Kidney (tissue), 14 donors: Measurements from ENCODE around the gene ZBTB8B. TPM values are rescaled to one million over a fixed set of nuclear protein-coding genes. Genes with fewer than 3 reads are reported as not detected.

Experiments used
- DNase-seq, 5 donors: peaks; one replicate each; pipeline ENCODE4 v3.0.0-alpha.2; 2013 to 2020
- FAIRE-seq: peaks from 2 replicates; lab custom pipeline; 2012; peaks lifted over from hg19 to GRCh38; lab: Jason Lieb, UNC
- H3K27ac ChIP-seq, 2 donors: one replicate each; pipeline ENCODE4 v1.7.0; 2013; ENCODE audit warnings: low read depth in 2 of 2, low read length in 2 of 2, inconsistent platforms in 1 of 2
- H3K27me3 ChIP-seq: one replicate; pipeline ENCODE4 v1.7.1; 2013; ENCODE audit warnings: low read length, inconsistent platforms; ENCODE audit not compliant: control insufficient read depth, insufficient read depth
- H3K36me3 ChIP-seq, 3 donors: one replicate each; pipeline versions ENCODE4 v1.7.0 to v1.7.1; 2013; ENCODE audit warnings: low read length in 3 of 3, control low read depth in 1 of 3, inconsistent platforms in 1 of 3; ENCODE audit not compliant: insufficient read depth in 3 of 3, control insufficient read depth in 2 of 3
- H3K4me1 ChIP-seq, 3 donors: one replicate each; pipeline versions ENCODE4 v1.7.0 to v1.7.1; 2013; ENCODE audit warnings: low read length in 3 of 3, inconsistent platforms in 1 of 3, low read depth in 1 of 3; ENCODE audit not compliant: control insufficient read depth in 2 of 3, insufficient read depth in 2 of 3
- H3K4me3 ChIP-seq, 3 donors: one replicate each; pipeline versions ENCODE4 v1.7.0 to v1.8.1; 2013; ENCODE audit warnings: low read length in 3 of 3, control low read depth in 1 of 3, inconsistent platforms in 1 of 3
- H3K9ac ChIP-seq, 3 donors: one replicate each; pipeline versions ENCODE4 v1.7.0 to v1.7.1; 2013; ENCODE audit warnings: low read length in 3 of 3, control low read depth in 1 of 3, inconsistent platforms in 1 of 3
- H3K9me3 ChIP-seq, 3 donors: one replicate each; pipeline versions ENCODE4 v1.7.0 to v1.7.1; 2013; ENCODE audit warnings: low read length in 3 of 3, control low read depth in 1 of 3, inconsistent platforms in 1 of 3; ENCODE audit not compliant: control insufficient read depth in 2 of 3, insufficient read depth in 1 of 3
- CTCF ChIP-seq: IDR thresholded peaks from 3 replicates; pipeline ENCODE4 v1.5.1; 2012; ENCODE audit warnings: mild to moderate bottlenecking, moderate library complexity, borderline replicate concordance; ENCODE audit not compliant: insufficient read depth; ENCODE audit errors: extremely low read depth
- intact Hi-C: fragments of 100-400 bp; cut with DNase I; formaldehyde crosslinking; loops from one replicate; pipeline ENCODE4 v1.11.1; 2022
- polyA plus RNA-seq: library from polyadenylated mRNA; stranded (reverse); fragments of 350-450 nt; fragmentation: Illumina TruSeq; extraction: RNeasy Lipid Tissue Mini Kit (QIAGEN cat#74804); gene quantifications from one replicate; pipeline ENCODE4 v1.2.3, GENCODE V29; 2014; ENCODE audit warnings: low read depth, low replicate concordance; ENCODE audit not compliant: insufficient read depth
- total RNA-seq: library from RNA; stranded (reverse); fragmentation: NEBNext Ultra II Directional; extraction: Animal tissue kit (Norgen Biotek cat#: 25700); gene quantifications from one replicate; pipeline ENCODE4 v1.2.1, GENCODE V29; 2021
- donor health status: control.
- donor health status: control.
- donor health status: control.
- donor health status: control.
- donor health status: control.
- donor health status: DM: yes; HTN: yes; CAD: no.
- donor health status: Normal renal cell carcinoma (clear cell type).

Gene ZBTB8B
- total and polyA plus RNA-seq, 2 donors from 2014 or later: 0.03 to 0.06 TPM

- peaks cover 0 to 2% (median 0%) of the 10 kb centered on the region in 3 donors for H3K4me1 ChIP-seq
- peak overlapping the region; percentile 29 to 77 (median 32) for H3K9ac ChIP-seq
- no peak for FAIRE-seq
- no peak for TF ChIP-seq CTCF
- no peaks in the 10 kb centered on the region for H3K36me3 ChIP-seq
- H3K4me3 ChIP-seq: peak overlapping the region; percentile 62 to 81 (median 70)
- intact Hi-C loops: no loop called here
- H3K27ac ChIP-seq: peak overlapping the region; percentile 73 to 80
- H3K9me3 ChIP-seq: no peaks in the 10 kb centered on the region
- H3K27me3 ChIP-seq: no peaks in the 10 kb centered on the region
- DNase-seq: peak; percentile 60 to 85 (median 77)
Measured at GRCh38 chr1:32500387-32501209, 35.7 kb downstream of the ZBTB8B start.

- Histone ChIP-seq H3K4me3 (no peak overlapping the region), H3K27me3 (no peaks in the 10 kb centered on the region), H3K27ac (peak overlapping the region in 1 of 2 donors; percentile 59), H3K36me3 (no peaks in the 10 kb centered on the region), H3K9ac (no peak overlapping the region), H3K9me3 (no peaks in the 10 kb centered on the region), H3K4me1 (peaks cover 0 to 2% (median 0%) of the 10 kb centered on the region in 3 donors)
- DNase-seq (peak in 1 of 5 donors; percentile 34), FAIRE-seq (no peak)
- TF ChIP-seq CTCF: no peak
- intact Hi-C loops: no loop called here
Measured at GRCh38 chr1:32501865-32502264, 37.0 kb downstream of the ZBTB8B start.

- Histone ChIP-seq H3K4me3 (no peak overlapping the region), H3K9me3 (no peaks in the 10 kb centered on the region), H3K9ac (no peak overlapping the region), H3K27me3 (no peaks in the 10 kb centered on the region), H3K36me3 (no peaks in the 10 kb centered on the region), H3K4me1 (peaks cover 0 to 2% (median 0%) of the 10 kb centered on the region in 3 donors), H3K27ac (no peak overlapping the region)
- no peak for TF ChIP-seq CTCF
- DNase-seq (no peak), FAIRE-seq (no peak)
- intact Hi-C loops: no loop called here
Measured at GRCh38 chr1:32503153-32503552, 38.3 kb downstream of the ZBTB8B start.
